Epithelial cell of esophagus (primary cell): Measurements from ENCODE around the gene SHMT1.
A peak's percentile ranks its signal among the peaks of the same experiment; 100 is the strongest.

Experiments used
- DNase-seq: peaks from one replicate; pipeline ENCODE4 v3.0.0; 2010; ENCODE audit warnings: low read depth
- H3K4me3 ChIP-seq: 2 replicates; pipeline ENCODE4 v1.5.1; 2011; ENCODE audit warnings: mild to moderate bottlenecking, low read length, control low read depth
- CTCF ChIP-seq: IDR thresholded peaks from 2 replicates; pipeline ENCODE4 v1.5.1; 2011; ENCODE audit warnings: low read depth, mild to moderate bottlenecking, low read length, control low read depth, inconsistent platforms; ENCODE audit not compliant: insufficient read depth; ENCODE audit errors: missing control alignments

SHMT1 gene

GRCh38 chr17:18324140-18325050 is 39.0 kb downstream of the SHMT1 start:
- no peak for TF ChIP-seq CTCF
- no peak overlapping the region for H3K4me3 ChIP-seq
- no peak for DNase-seq

- no peak for DNase-seq
- H3K4me3 ChIP-seq: no peak overlapping the region
- TF ChIP-seq CTCF: no peak
Observed at GRCh38 chr17:18323507-18324139, 39.7 kb downstream of the SHMT1 start.

GRCh38 chr17:18323007-18323406 is 40.3 kb downstream of the SHMT1 start:
- no peak for TF ChIP-seq CTCF
- peak; percentile 29 for DNase-seq
- no peak overlapping the region for H3K4me3 ChIP-seq

GRCh38 chr17:18322522-18322921 is 40.8 kb downstream of the SHMT1 start:
- H3K4me3 ChIP-seq: no peak overlapping the region
- TF ChIP-seq CTCF: no peak
- no peak for DNase-seq

GRCh38 chr17:18321309-18321708 is 42.0 kb downstream of the SHMT1 start:
- no peak overlapping the region for H3K4me3 ChIP-seq
- peak; percentile 32 for DNase-seq
- TF ChIP-seq CTCF: peak; percentile 42

GRCh38 chr17:18320301-18320700 is 43.0 kb downstream of the SHMT1 start:
- DNase-seq: no peak
- no peak overlapping the region for H3K4me3 ChIP-seq
- TF ChIP-seq CTCF: no peak
